Measurements from ENCODE around the gene ARNT2.
"Not testable (repeated sequence)": the region's sequence is repeated elsewhere in the genome, so short reads cannot be mapped to it uniquely, and the experiment has no call there.

The ARNT2 gene

DNA sequence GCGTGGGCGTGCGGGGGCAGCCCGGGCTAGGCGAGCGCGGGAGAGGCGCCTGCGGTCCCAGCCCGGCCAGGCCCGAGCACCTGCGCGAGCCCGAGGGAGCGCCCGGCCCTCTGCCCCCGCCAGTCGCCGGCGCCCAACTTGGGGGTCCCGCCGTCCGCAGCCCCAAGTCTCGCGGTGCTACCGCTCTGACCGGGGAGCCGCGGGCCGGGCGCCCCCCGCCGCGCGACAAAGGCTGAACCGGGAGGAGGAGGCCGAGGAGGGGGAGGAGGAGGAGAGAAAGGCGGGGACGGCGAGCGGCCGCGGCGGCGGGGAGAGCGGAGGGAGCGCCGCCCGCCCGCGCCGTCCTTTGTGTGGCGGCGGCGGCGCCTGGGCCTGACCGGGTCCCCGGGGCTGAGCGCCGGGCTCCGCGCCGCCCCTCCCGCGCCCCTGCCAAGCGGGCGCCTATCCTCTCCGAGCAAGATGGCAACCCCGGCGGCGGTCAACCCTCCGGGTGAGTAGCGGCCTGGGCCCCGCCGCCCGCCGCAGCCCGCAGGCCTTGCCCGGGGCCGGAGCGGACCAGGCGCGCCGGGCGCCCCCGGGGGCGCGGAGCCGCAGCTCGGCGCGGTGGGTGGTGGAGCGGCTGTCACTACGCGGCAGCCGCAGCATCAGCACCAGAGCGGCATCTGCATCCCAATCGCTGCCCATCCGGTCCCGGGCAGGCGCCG, at the start of gene ARNT2:
TSS of gene ARNT2 (plus strand) at position 326 of the 704 bp plus-strand sequence. CDS start at position 460, 134 bp downstream.
- no peak for DNase-seq

DNA sequence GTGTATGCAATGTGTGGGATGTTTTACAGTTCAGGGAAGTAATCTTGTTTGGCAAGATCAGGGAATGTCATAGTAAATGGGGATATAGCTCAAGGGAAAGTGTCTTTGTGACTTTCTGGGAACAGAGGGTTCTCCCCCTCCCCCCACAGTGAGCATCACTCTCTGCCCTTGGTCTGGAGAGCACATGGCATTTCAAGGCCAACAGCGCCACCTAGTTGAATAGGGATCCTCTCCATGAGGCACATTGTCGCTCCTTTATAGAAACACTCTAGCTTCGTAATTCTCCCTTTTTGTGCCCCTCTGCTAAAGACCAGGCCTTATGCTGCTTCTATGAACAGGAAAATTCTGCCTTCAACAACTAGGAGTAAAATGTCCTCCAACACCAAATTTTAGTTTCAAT, 37.1 kb upstream of the ARNT2 start:
- DNase-seq = no peak

DNA sequence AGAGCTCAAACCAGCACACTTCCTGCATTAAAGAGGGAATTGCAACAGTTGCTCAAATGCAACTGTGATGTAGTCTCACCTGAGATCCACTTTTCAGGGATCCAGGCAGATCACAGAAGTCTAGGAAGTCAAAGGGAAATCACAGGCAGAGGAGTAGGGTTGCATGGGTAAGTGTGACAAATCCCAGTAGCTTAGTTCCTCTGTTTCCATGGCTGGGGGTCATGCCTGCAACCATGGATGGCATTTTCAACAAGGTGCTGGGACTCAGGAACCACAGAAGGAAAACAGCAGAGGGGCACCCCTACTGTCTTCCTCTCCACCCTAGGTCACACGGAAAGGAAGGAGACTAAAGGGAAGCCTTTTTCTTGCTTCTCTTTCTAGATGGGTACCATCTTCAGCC, 36.5 kb upstream of the ARNT2 start:
- no peak for DNase-seq

DNA sequence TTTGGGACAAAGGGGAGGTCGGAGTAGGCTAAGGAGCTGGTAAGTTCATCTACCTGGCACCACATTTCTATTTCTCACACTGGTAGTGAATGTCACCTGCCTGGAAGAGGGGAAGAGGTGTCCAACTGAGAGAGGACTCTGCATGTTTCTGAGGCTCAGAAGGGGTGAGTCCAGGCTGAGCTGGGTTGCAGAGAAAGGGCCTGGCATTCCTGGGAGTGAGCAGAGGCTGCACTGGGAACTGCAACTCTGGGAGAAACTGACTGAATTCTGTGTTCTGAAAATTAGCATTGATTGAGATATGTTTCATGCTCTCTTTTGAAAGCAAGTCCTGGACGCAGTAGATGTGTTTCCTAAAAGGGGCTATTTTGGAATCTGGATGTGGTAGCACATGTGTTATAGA, 32.3 kb upstream of the ARNT2 start:
- no peak for DNase-seq

DNA sequence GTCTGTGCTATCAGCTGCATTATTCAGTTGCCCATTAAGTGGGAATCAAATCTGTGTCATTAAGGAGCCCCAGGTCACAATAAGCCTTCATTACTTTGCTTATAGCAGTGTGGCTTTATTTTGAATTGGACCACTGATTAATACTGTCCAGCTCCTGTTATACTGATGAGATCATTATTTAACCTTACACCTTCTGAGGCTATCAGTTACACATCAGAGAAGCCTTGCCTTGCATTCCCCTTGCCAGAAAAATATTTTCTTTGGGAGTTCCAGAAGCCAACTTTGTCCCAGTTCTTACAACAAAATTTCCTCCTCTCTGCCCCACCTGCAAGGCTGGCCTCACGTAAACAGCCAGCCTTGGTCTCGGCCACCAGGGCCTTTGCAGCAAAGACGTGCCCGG, 29.7 kb upstream of the ARNT2 start:
- DNase-seq = no peak

DNA sequence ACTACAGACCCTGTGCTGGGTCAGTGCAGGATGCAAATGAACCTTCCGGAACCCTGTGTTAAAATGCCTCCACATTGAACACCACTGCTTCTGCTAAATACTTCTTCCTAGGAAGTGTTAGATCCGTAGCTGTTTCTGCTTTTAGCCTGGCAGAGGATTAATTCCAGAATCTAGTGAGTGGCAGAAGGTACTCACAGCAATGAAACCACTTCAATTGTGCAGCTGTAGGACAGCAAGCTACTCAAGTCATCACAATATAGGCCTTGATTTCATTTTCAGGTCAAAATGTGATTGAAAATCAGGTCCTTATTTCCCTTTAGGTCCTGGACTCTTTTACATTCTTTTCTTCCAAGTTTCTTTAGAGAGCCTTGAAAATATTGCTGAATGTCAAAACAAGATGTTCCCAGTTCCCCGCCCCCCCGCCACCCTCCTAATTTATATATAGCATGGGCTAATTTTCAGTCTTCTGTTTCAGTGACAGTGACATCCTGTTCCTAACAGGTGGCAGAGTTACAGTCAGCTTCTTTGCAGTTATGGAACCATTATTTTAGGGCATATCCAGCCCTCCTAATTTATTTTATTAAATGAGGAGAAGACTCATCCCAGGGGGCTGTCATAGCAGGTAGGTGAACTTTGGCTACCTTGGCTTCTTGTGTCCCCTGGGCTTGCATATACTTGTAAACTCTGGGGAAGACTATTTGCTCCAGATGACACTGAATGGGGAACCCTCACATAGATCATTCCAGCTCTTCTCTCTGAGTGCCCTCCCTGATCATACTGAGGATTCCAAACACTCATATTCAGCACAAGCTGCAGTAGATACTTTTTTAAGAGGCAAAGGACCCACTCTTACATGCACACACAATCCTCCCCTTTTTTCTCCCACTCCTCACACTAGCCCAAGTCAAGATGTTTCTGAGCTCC, 28.0 kb upstream of the ARNT2 start:
- no peak for DNase-seq

DNA sequence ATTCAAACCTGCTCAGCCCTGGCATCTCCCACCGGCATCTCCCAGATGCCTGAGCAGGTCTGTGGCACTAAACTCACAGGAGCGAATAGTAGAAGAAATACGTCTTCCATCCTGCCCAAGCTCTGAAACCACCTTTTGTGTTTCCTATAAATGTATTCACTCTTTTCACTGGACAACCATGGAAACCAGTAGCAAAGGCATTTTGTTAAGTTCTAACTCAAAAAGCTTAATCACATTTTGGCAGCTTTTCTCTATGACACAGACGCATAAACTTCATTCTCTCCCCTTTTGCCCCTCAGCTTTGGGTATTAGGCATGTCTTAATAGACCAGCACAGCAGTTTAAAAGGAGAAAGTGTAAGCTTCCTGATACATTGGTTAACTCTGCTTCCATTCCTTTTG, 24.5 kb upstream of the ARNT2 start:
- no peak for DNase-seq

DNA sequence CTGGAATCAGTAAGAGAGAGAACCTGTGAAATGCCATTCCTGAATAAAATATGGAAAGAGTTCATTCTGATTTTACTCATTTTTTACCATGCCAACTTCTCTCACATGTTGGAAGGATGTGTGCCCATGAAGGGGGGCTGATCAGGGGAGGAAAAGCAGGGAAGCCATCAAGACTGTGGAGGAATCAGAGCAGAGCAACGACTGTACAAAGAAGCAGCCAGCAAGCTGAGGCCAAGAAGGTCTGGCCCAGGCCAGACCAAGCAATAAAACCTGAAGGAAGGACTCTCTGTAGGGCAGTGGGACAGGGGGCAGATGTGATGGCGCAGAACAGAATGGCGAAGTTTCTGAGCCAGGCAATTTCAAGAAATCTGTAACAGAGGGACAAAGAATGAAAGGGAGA, 24.0 kb upstream of the ARNT2 start:
- DNase-seq = no peak

DNA sequence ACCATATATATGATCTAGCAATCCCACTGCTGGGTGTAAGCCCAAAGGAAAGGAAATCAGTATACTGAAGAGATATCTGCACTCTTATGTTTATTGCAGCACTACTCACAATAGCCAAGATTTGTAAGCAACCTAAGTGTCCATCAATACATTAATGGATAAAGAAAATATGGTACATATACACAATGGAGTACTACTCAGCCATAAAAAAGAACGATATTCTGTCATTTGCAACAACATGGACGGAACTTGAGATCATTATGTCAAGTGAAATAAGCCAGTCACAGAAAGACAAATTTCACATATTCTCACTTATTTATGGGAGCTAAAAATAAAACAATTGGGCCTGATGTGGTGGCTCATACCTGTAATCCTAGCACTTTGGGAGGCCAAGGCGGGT, 21.9 kb upstream of the ARNT2 start:
- DNase-seq = no peak

DNA sequence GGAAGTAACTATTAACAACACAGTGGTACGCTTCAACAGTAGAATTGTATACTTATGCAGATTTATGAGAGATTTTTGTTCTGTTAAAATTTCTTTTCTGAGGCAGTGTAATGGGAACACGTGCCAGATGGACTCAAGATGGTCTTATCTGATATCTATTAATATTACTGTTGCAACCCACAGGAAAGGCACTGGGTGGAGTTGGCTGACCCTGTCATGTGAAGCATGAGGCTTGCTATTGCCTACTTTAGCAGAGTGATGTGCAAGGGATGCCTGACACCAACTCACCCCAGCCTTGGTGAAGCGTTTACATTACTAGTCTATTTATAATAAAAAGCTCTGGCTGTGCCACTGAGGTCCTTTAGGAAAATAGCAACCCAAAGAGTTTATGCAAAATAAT, 19.8 kb upstream of the ARNT2 start:
- DNase-seq = no peak

DNA sequence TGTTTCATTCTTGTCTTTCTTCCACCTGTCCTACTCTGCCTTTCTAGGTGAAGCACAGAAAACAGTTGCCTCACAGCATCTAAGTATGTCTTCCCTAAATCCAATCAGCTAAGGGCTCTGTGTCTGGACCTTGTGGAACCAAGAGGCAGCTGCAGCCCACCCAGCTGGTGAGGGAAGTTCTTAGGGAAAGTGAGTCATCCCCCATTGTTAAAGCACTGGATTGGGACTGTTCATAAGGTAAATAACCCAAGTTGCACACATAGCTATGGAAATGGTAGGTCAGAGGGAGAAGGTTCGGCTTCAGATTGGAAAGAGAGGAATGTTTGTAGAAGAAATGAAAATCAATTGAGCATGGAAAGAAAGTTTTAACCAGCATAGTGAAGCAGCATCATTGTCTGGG, 18.0 kb upstream of the ARNT2 start:
- DNase-seq = no peak

DNA sequence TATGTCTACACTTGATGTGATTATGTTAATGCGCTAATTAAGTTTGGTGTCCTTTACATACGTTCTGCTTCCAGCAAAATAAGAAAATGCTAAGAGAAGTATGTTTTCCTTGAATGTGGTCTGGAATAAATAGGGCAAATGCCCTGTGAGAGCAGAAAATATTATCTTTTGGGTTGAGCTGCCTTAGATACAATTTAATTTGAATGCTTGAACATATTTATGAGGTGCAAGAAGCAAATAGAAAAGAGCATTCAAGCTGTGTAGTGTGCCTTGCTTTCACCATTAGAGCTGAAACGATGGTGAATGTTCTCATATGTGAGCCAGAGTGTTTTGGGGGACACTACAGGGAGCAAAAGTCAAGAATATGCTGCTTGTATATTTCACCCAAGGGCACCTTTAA, 15.9 kb upstream of the ARNT2 start:
- DNase-seq = no peak

DNA sequence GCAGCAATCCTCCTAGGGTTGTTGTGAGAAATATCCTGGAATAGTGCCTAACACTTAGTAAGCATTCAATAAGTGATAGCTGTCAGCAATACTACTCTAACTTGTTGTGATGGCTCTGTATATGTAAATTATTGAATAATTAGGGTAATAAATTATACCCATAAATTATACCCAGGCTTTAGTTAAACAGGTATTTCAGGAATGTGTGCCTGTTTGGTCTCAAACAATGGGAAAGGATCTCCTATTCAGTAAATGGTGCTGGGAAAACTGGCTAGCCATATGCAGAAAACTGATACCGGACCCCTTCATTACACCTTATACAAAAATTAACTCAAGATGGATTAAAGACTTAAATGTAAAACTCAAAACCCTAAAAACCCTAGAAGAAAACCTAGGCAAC, 14.8 kb upstream of the ARNT2 start:
- no peak for DNase-seq

DNA sequence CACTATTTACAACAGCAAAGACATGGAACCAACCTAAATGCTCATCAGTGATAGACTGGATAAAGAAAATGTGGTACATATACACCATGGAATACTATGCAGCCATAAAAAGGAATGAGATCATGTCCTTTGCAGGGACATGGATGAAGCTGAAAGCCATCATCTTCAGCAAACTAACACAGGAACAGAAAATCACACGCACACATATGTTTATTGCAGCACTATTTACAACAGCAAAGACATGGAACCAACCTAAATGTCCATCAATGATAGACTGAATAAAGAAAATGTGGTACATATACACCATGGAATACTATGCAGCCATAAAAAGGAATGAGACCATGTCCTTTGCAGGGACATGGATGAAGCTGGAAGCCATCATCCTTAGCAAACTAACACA, 13.2 kb upstream of the ARNT2 start:
- not testable (repeated sequence) for DNase-seq

DNA sequence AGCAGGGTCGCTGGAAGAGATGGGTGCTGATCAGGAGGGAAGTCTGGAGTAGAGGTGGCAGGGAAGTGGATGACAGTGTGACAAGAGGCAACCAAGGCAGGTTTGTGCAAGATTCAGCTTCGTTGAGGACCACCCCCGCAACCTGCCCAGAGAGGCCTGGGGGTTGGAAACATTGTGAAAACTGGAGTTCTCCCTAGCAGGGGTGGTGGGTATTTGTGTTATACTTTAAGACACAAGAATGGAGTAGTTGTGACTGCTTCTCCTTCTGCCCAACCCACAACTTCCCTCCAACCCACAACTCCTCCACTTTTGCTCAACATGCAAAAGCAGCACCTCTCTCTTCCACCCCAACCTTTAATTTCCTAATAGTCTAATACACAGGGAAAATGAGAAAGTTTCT, 8.6 kb upstream of the ARNT2 start:
- DNase-seq = no peak

DNA sequence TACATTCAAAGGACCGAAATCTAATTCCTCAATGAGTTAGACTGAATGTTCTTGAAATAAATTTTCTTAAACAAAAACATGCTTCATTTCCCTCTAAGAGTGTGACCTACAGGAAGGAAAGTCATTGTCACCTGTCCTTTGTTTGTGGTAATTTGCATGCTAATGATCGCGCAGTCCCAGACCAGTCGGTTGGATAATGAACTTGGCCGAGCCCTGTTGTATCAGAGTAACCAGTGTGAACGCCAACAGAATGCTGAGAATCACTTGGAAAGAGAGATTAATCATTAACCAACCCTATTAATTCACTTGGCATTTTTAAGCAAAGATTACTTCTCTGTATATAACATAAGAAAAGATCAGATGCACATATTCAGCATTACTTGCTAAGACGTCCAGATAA, 8.1 kb upstream of the ARNT2 start:
- DNase-seq = no peak

DNA sequence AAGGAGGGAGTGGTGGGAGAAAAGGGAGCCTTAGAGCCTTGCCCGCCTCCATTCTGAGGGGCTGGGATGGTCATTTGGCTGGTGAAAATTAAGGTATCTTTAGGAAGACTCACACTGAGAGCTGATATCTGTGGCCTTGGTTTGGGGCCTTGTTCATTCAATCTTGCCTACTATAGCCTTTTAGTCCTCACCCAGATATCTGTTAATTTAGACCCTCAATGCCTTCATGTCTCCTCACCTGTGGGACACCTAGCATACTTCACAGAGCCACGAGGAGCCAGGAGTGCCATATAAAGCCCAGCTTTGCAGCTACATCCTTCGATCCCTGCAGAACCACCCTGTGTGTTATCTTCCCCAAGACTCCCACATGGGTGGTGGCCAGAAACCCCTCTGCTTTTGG, 4.7 kb upstream of the ARNT2 start:
- DNase-seq = no peak

DNA sequence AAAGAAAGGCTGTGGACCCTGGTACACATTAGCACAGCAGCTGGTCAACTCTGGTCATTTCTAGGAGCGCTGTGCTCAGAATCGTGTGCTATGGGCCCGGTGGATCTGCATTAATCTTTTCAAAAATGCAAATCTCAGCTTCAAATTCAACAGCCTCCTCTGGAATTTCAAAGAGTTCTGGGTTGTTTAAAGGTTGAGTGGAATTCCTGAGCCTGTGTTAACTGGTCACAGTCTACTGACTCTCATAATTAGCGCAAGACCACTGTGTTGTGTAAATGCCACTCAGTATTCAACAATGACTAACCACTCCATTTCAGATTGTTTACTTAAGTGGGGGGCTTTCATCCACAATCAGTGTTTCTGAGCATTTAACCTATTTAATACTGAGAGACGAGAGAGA, 2.7 kb upstream of the ARNT2 start:
- DNase-seq = no peak

DNA sequence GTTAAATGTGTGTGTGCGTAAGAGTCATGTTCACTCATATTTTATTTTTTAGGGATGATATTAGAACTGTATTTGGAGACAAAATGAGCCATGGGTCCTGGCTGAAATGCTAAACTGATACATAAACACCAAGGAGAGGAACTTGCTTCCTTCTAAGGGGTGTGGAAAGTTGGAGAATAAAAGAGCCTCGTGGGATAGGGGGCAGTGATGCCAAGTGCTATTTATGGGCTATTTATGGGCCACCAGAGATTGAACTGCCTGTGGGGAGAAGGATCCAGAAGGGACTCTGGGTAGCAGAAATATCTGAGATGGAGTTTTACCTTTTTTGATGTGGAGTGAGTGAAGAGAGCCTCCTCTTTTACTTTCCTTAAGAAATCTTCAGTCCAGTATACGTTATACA, 1.8 kb upstream of the ARNT2 start:
- no peak for DNase-seq

DNA sequence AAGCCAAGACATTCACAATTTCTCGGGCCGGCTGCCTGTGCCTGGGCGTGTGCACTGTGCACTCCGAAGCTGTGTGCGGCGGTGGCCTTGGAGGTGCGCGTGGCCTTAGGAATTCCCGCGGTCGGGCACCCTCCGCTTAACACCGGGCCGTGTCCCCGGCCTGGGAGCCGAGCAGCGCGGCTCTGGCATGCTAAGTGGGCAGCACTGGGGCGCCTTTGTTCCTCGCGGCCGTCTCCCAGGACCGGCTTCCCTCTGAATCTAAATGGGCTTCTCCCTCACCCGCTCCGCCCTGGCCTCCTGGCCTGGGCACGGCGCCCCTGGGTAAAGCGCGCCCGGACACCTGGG, 498 bp upstream of the ARNT2 start:
- no peak for DNase-seq

DNA sequence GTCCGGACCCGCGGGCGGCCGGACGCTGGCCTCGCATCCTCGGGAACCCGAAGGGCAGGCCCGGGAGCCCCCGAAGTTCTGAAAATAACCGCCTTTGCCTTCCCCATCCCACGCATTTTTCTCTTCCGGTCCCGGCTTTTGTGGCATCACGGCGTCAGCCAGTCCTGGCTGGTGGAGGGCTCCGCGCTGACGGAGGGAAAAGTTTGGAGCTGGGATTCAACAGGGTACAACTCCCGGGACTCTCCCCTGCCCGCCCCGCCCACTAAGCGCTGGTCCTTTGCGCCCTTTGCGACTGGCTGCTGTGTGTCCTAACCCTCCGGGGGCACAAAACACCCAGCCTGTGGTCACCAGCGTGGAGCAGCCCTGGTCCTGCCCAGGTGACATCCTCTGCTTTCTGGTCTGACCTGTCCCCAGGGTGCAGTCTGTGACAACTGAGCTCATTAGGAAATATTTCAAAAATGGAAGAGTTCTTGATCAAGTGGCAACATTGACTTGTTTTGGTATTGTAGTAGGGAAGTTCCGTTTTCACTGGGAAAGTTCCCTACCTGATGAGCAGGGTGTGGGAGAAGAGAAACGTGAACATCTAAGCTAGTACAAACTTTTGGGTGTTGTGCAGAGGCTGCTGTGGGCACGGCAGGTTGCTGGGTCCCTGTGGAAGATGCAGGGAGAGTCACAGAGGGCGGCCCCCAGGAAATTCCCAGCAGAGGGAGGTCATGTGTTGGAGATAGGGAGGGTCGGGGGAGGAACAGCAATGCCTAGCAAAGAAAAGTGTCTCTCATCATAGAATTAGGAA, 775 bp downstream of the ARNT2 start:
- DNase-seq = no peak

DNA sequence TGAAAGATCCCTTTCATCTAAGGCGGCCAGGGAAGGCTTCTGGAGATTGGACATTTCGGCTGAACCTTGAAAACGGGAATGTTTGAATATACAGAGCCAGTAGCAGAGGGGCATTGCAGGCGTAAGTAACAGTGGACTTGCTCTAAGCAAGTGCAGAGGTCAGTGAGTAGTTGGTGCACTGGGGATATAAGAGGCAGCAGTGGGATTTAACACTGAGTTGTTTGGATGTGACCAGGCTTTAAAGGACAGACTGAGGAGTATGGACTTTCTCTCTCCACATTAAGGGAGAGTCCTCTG, 1.3 kb downstream of the ARNT2 start:
- no peak for DNase-seq

DNA sequence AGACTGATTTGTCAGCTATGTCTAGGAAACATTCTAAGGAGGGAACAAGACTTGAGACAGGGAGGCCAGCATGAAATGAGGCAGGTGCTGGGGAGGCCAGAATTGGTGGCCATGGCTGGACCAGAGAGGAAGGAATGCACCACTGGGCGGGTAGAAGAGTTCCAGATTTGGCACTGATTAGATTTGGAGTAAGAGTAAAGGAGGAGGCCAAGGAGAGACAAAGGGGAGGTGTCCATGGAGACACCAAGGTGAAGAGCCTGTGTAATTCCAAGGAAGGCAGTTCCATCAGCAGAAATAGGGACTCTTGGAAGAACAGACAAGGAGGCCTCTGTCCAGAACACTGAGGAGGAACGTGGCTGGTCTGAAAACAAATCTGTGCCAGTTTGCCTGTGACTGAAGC, 1.8 kb downstream of the ARNT2 start:
- DNase-seq = no peak

DNA sequence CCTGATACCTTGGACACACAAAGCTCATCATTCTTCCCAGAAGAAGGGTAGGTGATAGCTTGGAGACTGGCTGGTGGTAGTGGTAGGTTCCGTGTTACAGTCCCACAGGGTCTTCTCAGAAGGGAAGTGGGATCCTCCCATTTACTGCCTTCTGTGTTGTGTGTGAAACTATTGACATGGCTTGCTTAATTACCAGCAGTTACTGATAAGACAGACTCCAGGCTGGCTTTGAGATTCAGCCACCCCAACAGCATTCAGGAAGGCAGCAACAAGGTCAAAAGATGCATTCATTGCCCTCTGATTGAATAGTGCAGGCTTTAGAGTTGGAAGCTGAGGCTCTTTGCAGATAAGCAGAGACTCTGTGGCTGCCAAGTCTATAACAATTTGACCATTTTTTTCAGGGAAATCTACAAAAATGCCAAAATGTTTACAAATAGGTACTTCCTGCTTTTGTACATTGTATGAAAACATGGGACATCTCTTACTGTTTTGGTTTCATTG, 7.7 kb downstream of the ARNT2 start:
- DNase-seq = no peak
